Ishikawa (cell line): ENCODE data around the gene PPP3R1.

Experiments used
- EGR1 ChIP-seq: IDR thresholded peaks from 2 replicates; pipeline ENCODE4 v1.6.1; 2012
- EP300 ChIP-seq: IDR thresholded peaks from 2 replicates; pipeline ENCODE4 v1.6.1; 2012; ENCODE audit warnings: borderline replicate concordance
- RAD21 ChIP-seq: IDR thresholded peaks from 2 replicates; pipeline ENCODE4 v1.6.1; 2012; ENCODE audit warnings: low read depth
- TCF12 ChIP-seq: IDR thresholded peaks from 2 replicates; pipeline ENCODE4 v1.6.1; 2012; ENCODE audit warnings: low read depth
- ZBTB7A ChIP-seq: IDR thresholded peaks from 2 replicates; pipeline ENCODE4 v1.6.1; 2012; ENCODE audit warnings: low read depth

GRCh38 chr2:68263632-68264031 is 11.3 kb upstream of the PPP3R1 start:
- TF ChIP-seq TCF12 (no peak), ZBTB7A (no peak), RAD21 (no peak), EGR1 (no peak), EP300 (no peak)
